ENCODE measurements around the gene CFAP221.

CFAP221 gene

GRCh38 chr2:119703526-119703925, 159.3 kb downstream of the CFAP221 start:
- no peak for DNase-seq

- peak; percentile 34 for DNase-seq
These were observed 160.4 kb downstream of the CFAP221 start for GRCh38 chr2:119704670-119705120.

- DNase-seq = no peak
These were observed 162.0 kb downstream of the CFAP221 start for GRCh38 chr2:119706221-119706620.
